ENCODE measurements around the gene CCDC178.

DNA sequence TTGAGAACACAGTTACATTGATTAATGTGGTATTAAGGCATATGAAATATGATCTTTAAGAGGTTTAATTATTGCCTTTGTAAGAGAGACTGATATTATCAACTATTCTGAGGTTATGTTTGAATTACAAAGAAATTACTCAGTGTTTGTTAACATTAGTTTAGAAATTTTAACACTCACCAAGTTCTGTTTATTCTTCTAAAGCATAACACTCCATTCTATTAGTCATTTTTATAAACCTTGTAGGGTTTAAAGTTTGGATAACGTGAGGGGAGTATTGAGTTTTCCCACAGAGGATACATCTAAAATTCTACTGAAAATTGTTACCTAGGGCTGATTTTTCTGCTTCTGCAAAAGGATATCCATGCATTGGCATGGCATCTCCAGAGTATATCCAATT lies 7.7 kb downstream of the CCDC178 start:
- TF ChIP-seq, protein P1, sequence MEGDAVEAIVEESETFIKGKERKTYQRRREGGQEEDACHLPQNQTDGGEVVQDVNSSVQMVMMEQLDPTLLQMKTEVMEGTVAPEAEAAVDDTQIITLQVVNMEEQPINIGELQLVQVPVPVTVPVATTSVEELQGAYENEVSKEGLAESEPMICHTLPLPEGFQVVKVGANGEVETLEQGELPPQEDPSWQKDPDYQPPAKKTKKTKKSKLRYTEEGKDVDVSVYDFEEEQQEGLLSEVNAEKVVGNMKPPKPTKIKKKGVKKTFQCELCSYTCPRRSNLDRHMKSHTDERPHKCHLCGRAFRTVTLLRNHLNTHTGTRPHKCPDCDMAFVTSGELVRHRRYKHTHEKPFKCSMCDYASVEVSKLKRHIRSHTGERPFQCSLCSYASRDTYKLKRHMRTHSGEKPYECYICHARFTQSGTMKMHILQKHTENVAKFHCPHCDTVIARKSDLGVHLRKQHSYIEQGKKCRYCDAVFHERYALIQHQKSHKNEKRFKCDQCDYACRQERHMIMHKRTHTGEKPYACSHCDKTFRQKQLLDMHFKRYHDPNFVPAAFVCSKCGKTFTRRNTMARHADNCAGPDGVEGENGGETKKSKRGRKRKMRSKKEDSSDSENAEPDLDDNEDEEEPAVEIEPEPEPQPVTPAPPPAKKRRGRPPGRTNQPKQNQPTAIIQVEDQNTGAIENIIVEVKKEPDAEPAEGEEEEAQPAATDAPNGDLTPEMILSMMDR (conservative IDR thresholded peaks at IDR 0.05), result no peak
- TF ChIP-seq EZH2 (IDR thresholded peaks at IDR 0.05; ENCODE audit: low read depth), result no peak

Data from PC-9 (cell line).